SK-N-SH treated with all-trans-retinoic acid at 6 μM for 48 hours (cell line): ENCODE results near the gene ABCC10.

ENCODE experiments used
- ESRRG ChIP-seq: fragments of 250-450 bp; sonication (Bioruptor Pico); IDR thresholded peaks from 2 replicates; pipeline ENCODE4 v1.6.1; 2021; ENCODE audit warnings: mild to moderate bottlenecking
- ISL1 ChIP-seq: fragments of 250-450 bp; sonication (Bioruptor Pico); IDR thresholded peaks from 2 replicates; pipeline ENCODE4 v2.1.2; 2022; ENCODE audit warnings: mild to moderate bottlenecking, moderate library complexity
- ZFP3 ChIP-seq: fragments of 250-450 bp; sonication (Bioruptor Pico); IDR thresholded peaks from 2 replicates; pipeline ENCODE4 v1.5.0; 2020; ENCODE audit warnings: mild to moderate bottlenecking, moderate library complexity
- TF ChIP-seq, protein P1 (sequence below): fragments of 250-450 bp; sonication (Bioruptor Pico); IDR thresholded peaks from 2 replicates; pipeline ENCODE4 v1.8.0; 2021; ENCODE audit warnings: low read depth, mild to moderate bottlenecking, moderate library complexity, borderline replicate concordance
- TF ChIP-seq, protein P2 (sequence below): fragments of 250-450 bp; sonication (Bioruptor Pico); IDR thresholded peaks from 2 replicates; pipeline ENCODE4 v1.8.0; 2020; ENCODE audit warnings: mild to moderate bottlenecking, moderate library complexity, borderline replicate concordance

DNA sequence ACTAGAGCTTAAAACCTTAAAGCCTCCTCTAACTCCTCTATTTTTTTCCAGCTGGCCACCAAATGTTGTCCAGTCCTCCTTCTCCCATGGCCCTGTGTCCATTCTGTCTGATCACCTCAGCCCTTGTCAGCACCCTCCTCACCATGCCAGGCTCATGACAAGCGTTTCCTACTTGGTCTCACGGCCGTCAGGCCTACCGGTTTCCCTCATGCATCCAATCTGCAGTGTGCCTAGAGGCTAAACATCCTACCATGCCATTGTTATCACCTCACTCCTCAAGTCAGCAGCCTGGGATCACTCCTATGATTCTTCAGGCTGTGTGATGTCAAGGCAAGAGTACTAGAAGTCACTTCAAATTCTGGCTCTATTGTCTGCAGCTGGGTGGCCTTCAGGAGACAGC is 40.4 kb downstream of the ABCC10 start:
- TF ChIP-seq, protein P1, sequence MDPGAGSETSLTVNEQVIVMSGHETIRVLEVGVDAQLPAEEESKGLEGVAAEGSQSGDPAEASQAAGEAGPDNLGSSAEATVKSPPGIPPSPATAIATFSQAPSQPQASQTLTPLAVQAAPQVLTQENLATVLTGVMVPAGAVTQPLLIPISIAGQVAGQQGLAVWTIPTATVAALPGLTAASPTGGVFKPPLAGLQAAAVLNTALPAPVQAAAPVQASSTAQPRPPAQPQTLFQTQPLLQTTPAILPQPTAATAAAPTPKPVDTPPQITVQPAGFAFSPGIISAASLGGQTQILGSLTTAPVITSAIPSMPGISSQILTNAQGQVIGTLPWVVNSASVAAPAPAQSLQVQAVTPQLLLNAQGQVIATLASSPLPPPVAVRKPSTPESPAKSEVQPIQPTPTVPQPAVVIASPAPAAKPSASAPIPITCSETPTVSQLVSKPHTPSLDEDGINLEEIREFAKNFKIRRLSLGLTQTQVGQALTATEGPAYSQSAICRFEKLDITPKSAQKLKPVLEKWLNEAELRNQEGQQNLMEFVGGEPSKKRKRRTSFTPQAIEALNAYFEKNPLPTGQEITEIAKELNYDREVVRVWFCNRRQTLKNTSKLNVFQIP (CRISPR knock-in tag): no peak
- TF ChIP-seq ESRRG (no peak), ZFP3 (CRISPR knock-in tag) (no peak), ISL1 (CRISPR knock-in tag) (no peak)
- TF ChIP-seq, protein P2, sequence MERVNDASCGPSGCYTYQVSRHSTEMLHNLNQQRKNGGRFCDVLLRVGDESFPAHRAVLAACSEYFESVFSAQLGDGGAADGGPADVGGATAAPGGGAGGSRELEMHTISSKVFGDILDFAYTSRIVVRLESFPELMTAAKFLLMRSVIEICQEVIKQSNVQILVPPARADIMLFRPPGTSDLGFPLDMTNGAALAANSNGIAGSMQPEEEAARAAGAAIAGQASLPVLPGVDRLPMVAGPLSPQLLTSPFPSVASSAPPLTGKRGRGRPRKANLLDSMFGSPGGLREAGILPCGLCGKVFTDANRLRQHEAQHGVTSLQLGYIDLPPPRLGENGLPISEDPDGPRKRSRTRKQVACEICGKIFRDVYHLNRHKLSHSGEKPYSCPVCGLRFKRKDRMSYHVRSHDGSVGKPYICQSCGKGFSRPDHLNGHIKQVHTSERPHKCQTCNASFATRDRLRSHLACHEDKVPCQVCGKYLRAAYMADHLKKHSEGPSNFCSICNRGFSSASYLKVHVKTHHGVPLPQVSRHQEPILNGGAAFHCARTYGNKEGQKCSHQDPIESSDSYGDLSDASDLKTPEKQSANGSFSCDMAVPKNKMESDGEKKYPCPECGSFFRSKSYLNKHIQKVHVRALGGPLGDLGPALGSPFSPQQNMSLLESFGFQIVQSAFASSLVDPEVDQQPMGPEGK (CRISPR knock-in tag): no peak
